ENCODE results near the gene TRNT1. TPM values are rescaled to one million over a fixed set of nuclear protein-coding genes. Genes with fewer than 3 reads are reported as not detected.

The TRNT1 gene
- total and polyA plus RNA-seq, 4 donors, result 10.0 to 37.6 (median 16.5) TPM

GRCh38 chr3:3180456-3180855 lies 53.7 kb downstream of the TRNT1 start:
- Histone ChIP-seq H3K4me1 (ENCODE audit: control insufficient read depth in 5 of 5, insufficient read depth in 5 of 5, low read length in 5 of 5) (peaks cover 0 to 14% (median 6%) of the 10 kb centered on the region in 5 donors), H3K27ac (ENCODE audit: low read depth in 1 of 2, low read length in 1 of 2) (no peak overlapping the region), H3K36me3 (ENCODE audit: control insufficient read depth in 4 of 4, insufficient read depth in 4 of 4, low read length in 4 of 4) (no peaks in the 10 kb centered on the region), H3K4me3 (no peak overlapping the region), H3K9ac (ENCODE audit: insufficient read depth in 1 of 2, low read length in 2 of 2) (no peak overlapping the region), H3K27me3 (ENCODE audit: control insufficient read depth in 3 of 3, insufficient read depth in 3 of 3, low read length in 2 of 3) (no peaks in the 10 kb centered on the region), H3K9me3 (ENCODE audit: control insufficient read depth in 4 of 4, insufficient read depth in 3 of 4, low read length in 3 of 4) (no peaks in the 10 kb centered on the region)
- TF ChIP-seq CTCF (IDR thresholded peaks at IDR 0.05; ENCODE audit: control extremely low read depth, extremely low read depth), result no peak
- WGBS, 2 donors, result 73 to 79% methylated on average over 9 of the region's 9 CpGs
- DNase-seq (no peak), ATAC-seq (ENCODE audit: insufficient read depth, low FRiP score) (no peak)

- 61 to 73% methylated on average over 2 of the region's 2 CpGs for WGBS, 2 donors
- no peaks in the 10 kb centered on the region for H3K36me3 ChIP-seq (ENCODE audit: control insufficient read depth in 4 of 4, insufficient read depth in 4 of 4, low read length in 4 of 4)
- peaks cover 0 to 4% (median 1%) of the 10 kb centered on the region in 4 donors for H3K9me3 ChIP-seq (ENCODE audit: control insufficient read depth in 4 of 4, insufficient read depth in 3 of 4, low read length in 3 of 4)
- no peaks in the 10 kb centered on the region for H3K27me3 ChIP-seq (ENCODE audit: control insufficient read depth in 3 of 3, insufficient read depth in 3 of 3, low read length in 2 of 3)
- DNase-seq, result no peak
- H3K9ac ChIP-seq (ENCODE audit: insufficient read depth in 1 of 2, low read length in 2 of 2), result no peak overlapping the region
- no peak overlapping the region for H3K4me3 ChIP-seq
- peaks cover 0 to 4% (median 0%) of the 10 kb centered on the region in 5 donors for H3K4me1 ChIP-seq (ENCODE audit: control insufficient read depth in 5 of 5, insufficient read depth in 5 of 5, low read length in 5 of 5)
- TF ChIP-seq CTCF (IDR thresholded peaks at IDR 0.05; ENCODE audit: control extremely low read depth, extremely low read depth), result no peak
- no peak for ATAC-seq (ENCODE audit: insufficient read depth, low FRiP score)
- no peak overlapping the region for H3K27ac ChIP-seq (ENCODE audit: low read depth in 1 of 2, low read length in 1 of 2)
Measured at GRCh38 chr3:3184876-3185275, 58.1 kb downstream of the TRNT1 start.

- H3K27me3 ChIP-seq (ENCODE audit: control insufficient read depth in 3 of 3, insufficient read depth in 3 of 3, low read length in 2 of 3), result no peaks in the 10 kb centered on the region
- WGBS, 2 donors, result 14 to 46% methylated on average over 1 of the region's 1 CpG
- peaks cover 0 to 16% (median 0%) of the 10 kb centered on the region in 5 donors for H3K4me1 ChIP-seq (ENCODE audit: control insufficient read depth in 5 of 5, insufficient read depth in 5 of 5, low read length in 5 of 5)
- H3K9ac ChIP-seq (ENCODE audit: insufficient read depth in 1 of 2, low read length in 2 of 2), result no peak overlapping the region
- H3K36me3 ChIP-seq (ENCODE audit: control insufficient read depth in 4 of 4, insufficient read depth in 4 of 4, low read length in 4 of 4), result no peaks in the 10 kb centered on the region
- DNase-seq, result peak; percentile 46 to 87 (median 76)
- no peak overlapping the region for H3K27ac ChIP-seq (ENCODE audit: low read depth in 1 of 2, low read length in 1 of 2)
- TF ChIP-seq CTCF (IDR thresholded peaks at IDR 0.05; ENCODE audit: control extremely low read depth, extremely low read depth), result no peak
- ATAC-seq (ENCODE audit: insufficient read depth, low FRiP score), result no peak
- peaks cover 0 to 4% (median 1%) of the 10 kb centered on the region in 4 donors for H3K9me3 ChIP-seq (ENCODE audit: control insufficient read depth in 4 of 4, insufficient read depth in 3 of 4, low read length in 3 of 4)
- H3K4me3 ChIP-seq, result no peak overlapping the region
Measured at GRCh38 chr3:3189102-3189727, 62.5 kb downstream of the TRNT1 start.

- Histone ChIP-seq H3K27ac (ENCODE audit: low read depth in 1 of 2, low read length in 1 of 2) (no peak overlapping the region), H3K4me1 (ENCODE audit: control insufficient read depth in 5 of 5, insufficient read depth in 5 of 5, low read length in 5 of 5) (peaks cover 0 to 16% (median 0%) of the 10 kb centered on the region in 5 donors), H3K9me3 (ENCODE audit: control insufficient read depth in 4 of 4, insufficient read depth in 3 of 4, low read length in 3 of 4) (peaks cover 0 to 4% (median 1%) of the 10 kb centered on the region in 4 donors), H3K36me3 (ENCODE audit: control insufficient read depth in 4 of 4, insufficient read depth in 4 of 4, low read length in 4 of 4) (no peaks in the 10 kb centered on the region), H3K4me3 (no peak overlapping the region), H3K27me3 (ENCODE audit: control insufficient read depth in 3 of 3, insufficient read depth in 3 of 3, low read length in 2 of 3) (peaks cover 0 to under 1% (median 0%) of the 10 kb centered on the region in 3 donors), H3K9ac (ENCODE audit: insufficient read depth in 1 of 2, low read length in 2 of 2) (no peak overlapping the region)
- no peak for TF ChIP-seq CTCF (IDR thresholded peaks at IDR 0.05; ENCODE audit: control extremely low read depth, extremely low read depth)
- DNase-seq (no peak), ATAC-seq (ENCODE audit: insufficient read depth, low FRiP score) (no peak)
- 59 to 61% methylated on average over 1 of the region's 1 CpG for WGBS, 2 donors
Measured at GRCh38 chr3:3189961-3190360, 63.2 kb downstream of the TRNT1 start.
